Heart left ventricle (tissue), 13 donors: ENCODE data around the gene KRT7.

Source experiments
- POLR2A ChIP-seq, 2 donors: fragments of 450-650 bp; IDR thresholded peaks; one replicate each; pipeline ENCODE4 v1.6.1; 2017; ENCODE audit warnings: antibody characterized with exemption in 2 of 2, mild to moderate bottlenecking in 2 of 2, moderate library complexity in 2 of 2
- TF ChIP-seq, protein P1 (sequence below), 12 donors: fragments of 200-600 bp; sonication (generic) in 4 of 12; IDR thresholded peaks; one replicate each; pipeline versions ENCODE4 v1.5.0 to v1.8.0; 2018 to 2022; ENCODE audit warnings: antibody characterized with exemption in 12 of 12, mild to moderate bottlenecking in 5 of 12
- donor health status: ischemic (EF 13 %, LVEDD 7.1; RV severe dilation, severe dysfunction).
- donor health status: DM: no; HTN: yes; CAD: no.
- donor health status: DM: no; HTN: no; CAD: no.
- donor health status: ischemic (EF 25% LVEDD 6.9; RV normal size, moderate dysfunction).
- donor health status: ischemic (EF 25% LVEDD 5.7; RV mildly dilated, moderate dysfunction).
- donor health status: ischemic (EF 35%, LVEDD 5.7; RV mildly dilated, moderate dysfunction).
- donor health status: nonischemic (EF 11% LVEDD 7.7; RV severe dilation, severe dysfunction).
- donor health status: DM: yes; HTN: yes; CAD: no.
- donor health status: PGD.
- donor health status: ischemic (EF 29% LVEDD 5.4; RV normal size, mild dysfunction).
- donor health status: nonischemic (EF 23%, LVEDD 6.1; RV moderate dilation, normal function).

DNA sequence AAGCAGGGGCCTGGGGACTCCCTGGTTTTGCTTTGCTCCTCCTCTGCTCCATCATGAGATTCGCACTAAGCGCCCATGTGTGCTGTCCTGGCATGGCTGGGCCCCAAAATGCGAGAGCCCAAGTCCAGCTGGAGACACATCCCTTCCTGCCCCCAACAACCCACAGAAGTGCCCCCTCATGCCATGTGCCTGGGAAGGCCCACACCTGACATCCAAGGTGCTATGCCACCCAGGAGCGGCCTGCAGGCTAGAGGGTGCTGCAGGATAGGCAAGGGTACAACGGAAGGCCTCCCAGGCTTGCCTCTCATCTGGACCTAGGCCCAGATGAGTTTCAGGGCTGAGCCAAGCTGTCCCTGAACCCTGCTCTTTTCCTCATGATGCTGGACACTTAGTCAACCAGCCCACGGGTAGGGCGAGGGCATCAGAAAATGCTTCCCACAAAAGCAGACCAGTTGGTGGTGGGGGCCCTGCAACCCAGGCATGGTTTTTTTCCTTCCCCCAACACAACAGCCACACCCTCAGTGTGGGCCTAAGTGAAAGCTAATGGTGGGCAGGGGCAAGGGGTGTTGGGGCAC is 28.0 kb upstream of the KRT7 start:
- no peak for TF ChIP-seq POLR2A (IDR thresholded peaks at IDR 0.05)
- TF ChIP-seq, protein P1, sequence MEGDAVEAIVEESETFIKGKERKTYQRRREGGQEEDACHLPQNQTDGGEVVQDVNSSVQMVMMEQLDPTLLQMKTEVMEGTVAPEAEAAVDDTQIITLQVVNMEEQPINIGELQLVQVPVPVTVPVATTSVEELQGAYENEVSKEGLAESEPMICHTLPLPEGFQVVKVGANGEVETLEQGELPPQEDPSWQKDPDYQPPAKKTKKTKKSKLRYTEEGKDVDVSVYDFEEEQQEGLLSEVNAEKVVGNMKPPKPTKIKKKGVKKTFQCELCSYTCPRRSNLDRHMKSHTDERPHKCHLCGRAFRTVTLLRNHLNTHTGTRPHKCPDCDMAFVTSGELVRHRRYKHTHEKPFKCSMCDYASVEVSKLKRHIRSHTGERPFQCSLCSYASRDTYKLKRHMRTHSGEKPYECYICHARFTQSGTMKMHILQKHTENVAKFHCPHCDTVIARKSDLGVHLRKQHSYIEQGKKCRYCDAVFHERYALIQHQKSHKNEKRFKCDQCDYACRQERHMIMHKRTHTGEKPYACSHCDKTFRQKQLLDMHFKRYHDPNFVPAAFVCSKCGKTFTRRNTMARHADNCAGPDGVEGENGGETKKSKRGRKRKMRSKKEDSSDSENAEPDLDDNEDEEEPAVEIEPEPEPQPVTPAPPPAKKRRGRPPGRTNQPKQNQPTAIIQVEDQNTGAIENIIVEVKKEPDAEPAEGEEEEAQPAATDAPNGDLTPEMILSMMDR (IDR thresholded peaks at IDR 0.05): no peak
